PC-3 (cell line): ENCODE results near the gene PNP.
"Not testable (repeated sequence)": the region's sequence is repeated elsewhere in the genome, so short reads cannot be mapped to it uniquely, and the experiment has no call there.

Experiments
- CTCF ChIP-seq: fragments of 300-600 bp; sonication (generic); conservative IDR thresholded peaks from 2 replicates; pipeline ENCODE4 v1.5.1; 2017; ENCODE audit warnings: antibody characterized with exemption, low read depth, mild to moderate bottlenecking, low read length
- EZH2 ChIP-seq: fragments of 300-600 bp; sonication (generic); IDR thresholded peaks from one replicate; pipeline ENCODE4 v1.6.1; 2017; ENCODE audit warnings: antibody characterized with exemption, mild to moderate bottlenecking, low read length; ENCODE audit not compliant: unreplicated experiment

GRCh38 chr14:20443650-20444049 lies 25.6 kb upstream of the PNP start:
- not testable (repeated sequence) for TF ChIP-seq CTCF, EZH2
